PFSK-1 (cell line): ENCODE measurements around the gene DMBX1.

Experiments used
- FOXP2 ChIP-seq: optimal IDR thresholded peaks from 2 replicates; pipeline ENCODE3; 2011; ENCODE audit warnings: borderline replicate concordance, control low read depth, inconsistent platforms; ENCODE audit not compliant: insufficient read depth; ENCODE audit errors: extremely low read length, extremely low read depth
- POLR2AphosphoS5 ChIP-seq: IDR thresholded peaks from 2 replicates; pipeline ENCODE4 v1.6.1; 2012; ENCODE audit warnings: low read depth, mild to moderate bottlenecking, control low read depth, low read length, moderate library complexity
- SIN3A ChIP-seq: IDR thresholded peaks from 2 replicates; pipeline ENCODE4 v1.6.1; 2012; ENCODE audit warnings: mild to moderate bottlenecking, low read length, moderate library complexity, borderline replicate concordance; ENCODE audit not compliant: insufficient read depth
- TAF1 ChIP-seq: IDR thresholded peaks from 2 replicates; pipeline ENCODE4 v1.6.1; 2012; ENCODE audit warnings: low read length, control low read depth, borderline replicate concordance; ENCODE audit not compliant: insufficient read depth
- TF ChIP-seq, protein P1 (sequence below), 2 experiments: IDR thresholded peaks; 2 replicates each; pipeline versions ENCODE4 v1.6.1 to v1.8.0; 2011 to 2012; ENCODE audit warnings: low read depth in 2 of 2, low read length in 2 of 2, control low read depth in 1 of 2, inconsistent platforms in 1 of 2, mild to moderate bottlenecking in 1 of 2, moderate library complexity in 1 of 2; ENCODE audit not compliant: insufficient read depth in 1 of 2

DMBX1 gene

DNA sequence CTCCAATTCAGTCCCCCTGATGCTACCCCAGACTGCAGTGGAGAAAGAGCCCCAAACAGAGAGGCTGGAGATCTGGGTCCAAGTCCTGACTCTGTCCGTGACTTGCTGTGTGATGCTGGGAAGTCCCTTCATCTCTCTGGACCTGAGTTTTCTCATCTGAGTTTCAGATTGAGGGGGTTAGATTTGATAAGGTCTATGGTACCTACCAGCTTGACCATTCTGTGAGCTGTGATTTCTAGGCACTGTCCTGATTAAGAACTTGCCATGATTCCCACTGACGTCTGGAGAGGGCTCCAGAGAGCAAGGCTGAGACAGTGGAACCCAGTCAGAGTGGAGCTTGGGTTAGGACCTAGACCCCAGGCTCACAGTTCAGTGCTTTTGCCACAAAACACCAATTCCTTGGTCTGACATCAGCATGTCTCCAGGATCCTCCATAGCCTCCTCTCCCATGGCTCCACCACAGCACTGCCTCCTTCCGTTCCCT, 43.8 kb upstream of the DMBX1 start:
- TF ChIP-seq POLR2AphosphoS5 (no peak), SIN3A (no peak), FOXP2 (no peak)

DNA sequence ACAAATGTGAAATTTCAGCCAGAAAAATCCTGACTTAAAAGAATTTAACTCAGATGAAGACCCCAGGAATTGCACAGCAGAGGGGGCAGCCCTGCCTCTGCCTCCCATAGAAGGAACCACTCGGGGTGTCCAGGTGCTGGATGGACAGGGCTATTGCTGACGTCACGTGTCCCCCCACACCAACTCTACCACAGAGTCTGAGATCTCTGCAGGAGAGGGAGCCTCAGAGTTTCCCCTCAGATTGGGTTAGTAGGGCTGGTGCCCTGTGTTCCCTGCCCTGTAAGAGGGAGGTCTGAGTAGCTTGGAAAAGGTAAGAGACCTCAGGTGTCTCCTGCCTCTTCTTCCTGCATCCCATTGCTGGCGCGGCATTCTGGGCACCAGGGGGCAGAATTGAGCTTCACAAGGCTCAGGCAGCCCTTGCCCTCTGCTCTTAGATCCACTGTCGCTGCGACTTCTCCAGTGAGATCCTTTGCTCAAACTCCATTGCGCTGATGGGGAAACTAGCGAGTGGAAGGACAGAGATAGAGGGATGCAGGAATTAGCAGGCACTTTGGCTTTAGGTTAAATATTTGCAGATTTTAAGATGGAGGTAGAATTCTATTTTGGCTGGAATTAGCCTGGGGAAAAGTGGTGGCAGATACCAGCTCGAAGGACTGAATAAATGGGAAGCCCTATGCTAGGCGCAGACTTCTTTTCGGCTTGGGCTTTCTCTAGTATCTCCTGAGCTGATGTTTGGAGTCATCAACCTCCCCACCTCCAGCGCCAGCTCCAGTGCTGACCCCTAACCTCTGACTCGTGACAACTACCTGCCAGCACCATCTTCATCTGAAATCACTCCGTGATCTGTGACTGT, 42.8 kb upstream of the DMBX1 start:
- TF ChIP-seq TAF1 (no peak), POLR2AphosphoS5 (no peak), SIN3A (no peak), FOXP2 (no peak)
- TF ChIP-seq, protein P1, sequence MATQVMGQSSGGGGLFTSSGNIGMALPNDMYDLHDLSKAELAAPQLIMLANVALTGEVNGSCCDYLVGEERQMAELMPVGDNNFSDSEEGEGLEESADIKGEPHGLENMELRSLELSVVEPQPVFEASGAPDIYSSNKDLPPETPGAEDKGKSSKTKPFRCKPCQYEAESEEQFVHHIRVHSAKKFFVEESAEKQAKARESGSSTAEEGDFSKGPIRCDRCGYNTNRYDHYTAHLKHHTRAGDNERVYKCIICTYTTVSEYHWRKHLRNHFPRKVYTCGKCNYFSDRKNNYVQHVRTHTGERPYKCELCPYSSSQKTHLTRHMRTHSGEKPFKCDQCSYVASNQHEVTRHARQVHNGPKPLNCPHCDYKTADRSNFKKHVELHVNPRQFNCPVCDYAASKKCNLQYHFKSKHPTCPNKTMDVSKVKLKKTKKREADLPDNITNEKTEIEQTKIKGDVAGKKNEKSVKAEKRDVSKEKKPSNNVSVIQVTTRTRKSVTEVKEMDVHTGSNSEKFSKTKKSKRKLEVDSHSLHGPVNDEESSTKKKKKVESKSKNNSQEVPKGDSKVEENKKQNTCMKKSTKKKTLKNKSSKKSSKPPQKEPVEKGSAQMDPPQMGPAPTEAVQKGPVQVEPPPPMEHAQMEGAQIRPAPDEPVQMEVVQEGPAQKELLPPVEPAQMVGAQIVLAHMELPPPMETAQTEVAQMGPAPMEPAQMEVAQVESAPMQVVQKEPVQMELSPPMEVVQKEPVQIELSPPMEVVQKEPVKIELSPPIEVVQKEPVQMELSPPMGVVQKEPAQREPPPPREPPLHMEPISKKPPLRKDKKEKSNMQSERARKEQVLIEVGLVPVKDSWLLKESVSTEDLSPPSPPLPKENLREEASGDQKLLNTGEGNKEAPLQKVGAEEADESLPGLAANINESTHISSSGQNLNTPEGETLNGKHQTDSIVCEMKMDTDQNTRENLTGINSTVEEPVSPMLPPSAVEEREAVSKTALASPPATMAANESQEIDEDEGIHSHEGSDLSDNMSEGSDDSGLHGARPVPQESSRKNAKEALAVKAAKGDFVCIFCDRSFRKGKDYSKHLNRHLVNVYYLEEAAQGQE (IDR thresholded peaks at IDR 0.05; ENCODE audit: insufficient read depth in 1 of 2, low read depth in 2 of 2, low read length in 2 of 2) = no peak

DNA sequence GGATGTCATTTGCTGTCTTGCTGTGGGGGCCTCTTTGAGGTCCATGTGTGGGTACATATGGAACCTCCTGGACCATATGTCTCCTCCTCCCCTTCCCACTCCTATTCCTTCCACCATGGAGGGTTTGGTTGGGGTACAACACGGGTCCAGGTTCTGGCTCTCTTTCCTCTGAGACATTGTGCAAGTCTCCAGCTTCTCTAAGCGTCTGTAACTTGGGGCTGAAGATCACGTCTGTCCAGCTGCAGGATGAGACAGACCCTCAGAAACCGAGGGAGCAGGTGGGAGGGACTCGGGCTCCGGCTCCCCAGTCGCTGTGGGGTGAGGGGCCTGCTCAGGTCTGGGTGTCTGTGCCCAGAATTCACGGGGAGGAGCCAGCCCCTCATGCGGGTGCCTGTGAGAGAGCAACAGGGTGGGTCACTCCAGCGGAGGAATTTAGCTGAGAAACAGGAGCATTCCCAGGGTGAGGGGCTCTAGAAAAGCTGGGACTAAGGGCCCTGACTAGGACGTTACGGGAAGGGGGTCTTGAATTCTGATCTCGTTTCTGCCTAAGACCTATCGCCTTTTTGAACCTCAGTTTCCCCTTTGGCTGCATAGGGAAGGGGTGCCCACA, 42.0 kb upstream of the DMBX1 start:
- TF ChIP-seq, protein P1 (IDR thresholded peaks at IDR 0.05; ENCODE audit: insufficient read depth in 1 of 2, low read depth in 2 of 2, low read length in 2 of 2) = no peak
- TF ChIP-seq FOXP2 (no peak), SIN3A (no peak)

DNA sequence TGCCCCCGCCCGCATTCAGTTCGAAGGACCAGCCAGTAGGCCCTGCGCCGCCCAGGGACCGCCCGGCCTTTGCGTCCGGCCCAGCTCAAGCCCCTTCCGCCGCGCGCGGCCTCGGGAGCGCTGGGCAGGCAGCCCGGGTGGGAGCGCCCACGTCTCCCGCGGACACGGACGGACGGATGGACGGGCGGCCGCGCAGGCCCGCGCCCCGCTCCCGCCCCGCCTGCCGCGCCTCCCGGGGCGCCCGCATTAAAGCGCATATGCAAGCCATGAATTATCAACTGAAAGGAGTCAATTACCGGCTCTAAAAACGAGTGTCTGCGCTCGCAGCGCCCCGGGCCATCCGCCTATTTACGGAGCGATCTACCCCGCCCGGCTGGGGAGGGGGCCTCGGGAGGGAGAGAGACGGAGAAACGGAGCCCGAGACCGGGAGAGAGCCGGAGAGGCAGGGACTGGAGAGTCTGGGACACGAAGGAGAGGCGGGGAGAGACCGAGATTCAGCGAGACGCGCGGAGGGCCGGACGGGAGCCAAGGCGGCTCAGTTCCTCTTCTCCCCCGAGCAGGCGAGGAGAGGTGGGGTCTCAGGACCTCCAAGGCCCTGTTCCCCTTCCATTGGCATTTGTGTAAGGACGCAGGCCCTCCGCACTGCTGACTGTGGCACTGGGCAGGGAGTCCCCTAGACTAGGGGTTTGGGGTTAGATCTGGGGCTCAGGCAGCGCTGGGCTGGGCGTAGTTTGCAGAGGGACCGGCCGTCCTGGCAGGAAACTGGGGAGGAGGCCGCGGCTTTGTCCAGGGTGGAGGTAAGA, 41.3 kb upstream of the DMBX1 start:
- TF ChIP-seq FOXP2 (no peak), POLR2AphosphoS5 (no peak), SIN3A (no peak), TAF1 (no peak)
- TF ChIP-seq, protein P1 (IDR thresholded peaks at IDR 0.05; ENCODE audit: insufficient read depth in 1 of 2, low read depth in 2 of 2, low read length in 2 of 2) = no peak
